ENCODE results near the gene LCE2B.

DNA sequence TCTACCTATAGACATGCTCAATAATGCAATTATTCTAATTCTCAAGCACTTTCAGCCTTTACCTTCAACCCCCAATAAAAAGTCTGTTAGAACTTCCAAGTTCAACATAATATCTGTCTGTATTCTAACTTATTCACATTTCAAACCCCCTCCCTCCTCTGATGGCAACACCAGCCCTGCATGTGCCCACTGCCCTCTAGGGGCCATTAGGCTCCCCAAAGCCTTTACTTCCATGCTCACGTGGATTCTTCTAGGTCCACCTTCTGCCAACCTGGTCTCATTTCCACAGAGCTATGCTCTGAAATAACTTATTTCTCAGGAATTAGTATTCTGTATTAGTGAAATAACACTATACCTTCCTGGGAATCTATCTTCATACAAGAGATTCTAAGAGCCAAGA, 49.7 kb downstream of the LCE2B start:
- no peak for TF ChIP-seq POLR2AphosphoS5 (IDR thresholded peaks at IDR 0.05; ENCODE audit: low read depth, low read length)
- no peak for TF ChIP-seq POLR2A (IDR thresholded peaks at IDR 0.05; ENCODE audit: low read depth, low read length)

All from GM12892 (cell line).